DOHH2 (cell line): ENCODE results near the gene CNN3.

Experiments
- EZH2phosphoT487 ChIP-seq: fragments of 200-600 bp; sonication (generic); IDR thresholded peaks from 2 replicates; pipeline ENCODE4 v1.6.1; 2017; ENCODE audit warnings: borderline replicate concordance, mild to moderate bottlenecking, antibody characterized with exemption, low read length, moderate library complexity, mixed read lengths
- TF ChIP-seq, protein P1 (sequence below): fragments of 200-600 bp; sonication (generic); IDR thresholded peaks from one replicate; pipeline ENCODE4 v1.5.1; 2014; ENCODE audit warnings: antibody characterized with exemption, mild to moderate bottlenecking, low read depth, low read length; ENCODE audit not compliant: poor library complexity, severe bottlenecking

DNA sequence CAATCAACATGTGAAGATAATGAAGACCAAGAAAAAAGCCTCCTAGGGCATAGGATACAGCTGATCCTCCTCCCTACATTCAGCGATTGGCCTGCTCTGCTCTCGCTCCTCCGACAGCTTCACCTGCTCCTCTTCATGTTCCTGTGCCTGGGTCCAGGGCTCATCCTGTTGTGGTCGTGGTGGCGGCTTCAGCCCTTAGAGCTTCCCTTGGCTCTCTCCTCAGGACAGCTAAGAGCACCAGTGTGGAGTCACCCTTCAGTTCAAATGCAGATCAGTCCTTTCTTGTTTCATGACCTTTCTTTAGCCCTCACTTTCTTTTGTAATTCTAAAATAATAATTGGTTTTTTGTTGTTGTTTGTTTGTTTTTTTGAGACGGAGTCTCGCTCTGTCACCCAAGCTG lies 18.7 kb downstream of the CNN3 start:
- TF ChIP-seq, protein P1, sequence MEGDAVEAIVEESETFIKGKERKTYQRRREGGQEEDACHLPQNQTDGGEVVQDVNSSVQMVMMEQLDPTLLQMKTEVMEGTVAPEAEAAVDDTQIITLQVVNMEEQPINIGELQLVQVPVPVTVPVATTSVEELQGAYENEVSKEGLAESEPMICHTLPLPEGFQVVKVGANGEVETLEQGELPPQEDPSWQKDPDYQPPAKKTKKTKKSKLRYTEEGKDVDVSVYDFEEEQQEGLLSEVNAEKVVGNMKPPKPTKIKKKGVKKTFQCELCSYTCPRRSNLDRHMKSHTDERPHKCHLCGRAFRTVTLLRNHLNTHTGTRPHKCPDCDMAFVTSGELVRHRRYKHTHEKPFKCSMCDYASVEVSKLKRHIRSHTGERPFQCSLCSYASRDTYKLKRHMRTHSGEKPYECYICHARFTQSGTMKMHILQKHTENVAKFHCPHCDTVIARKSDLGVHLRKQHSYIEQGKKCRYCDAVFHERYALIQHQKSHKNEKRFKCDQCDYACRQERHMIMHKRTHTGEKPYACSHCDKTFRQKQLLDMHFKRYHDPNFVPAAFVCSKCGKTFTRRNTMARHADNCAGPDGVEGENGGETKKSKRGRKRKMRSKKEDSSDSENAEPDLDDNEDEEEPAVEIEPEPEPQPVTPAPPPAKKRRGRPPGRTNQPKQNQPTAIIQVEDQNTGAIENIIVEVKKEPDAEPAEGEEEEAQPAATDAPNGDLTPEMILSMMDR = no peak
- no peak for TF ChIP-seq EZH2phosphoT487
